GM18519 (cell line): ENCODE results near the gene ABCC1.

Experiments
- ATAC-seq: cut with Tn5 transposase; IDR thresholded peaks from one replicate; pipeline ENCODE4 v1.9.1; 2021; ENCODE audit warnings: mild to moderate bottlenecking, moderate library complexity; ENCODE audit not compliant: unreplicated experiment, low FRiP score

ABCC1 gene

GRCh38 chr16:15986261-15986660 lies 36.8 kb downstream of the ABCC1 start:
- ATAC-seq = no peak

- no peak for ATAC-seq
Observed at GRCh38 chr16:15988268-15989013, 39.0 kb downstream of the ABCC1 start.

- no peak for ATAC-seq
Observed at GRCh38 chr16:15990902-15991301, 41.5 kb downstream of the ABCC1 start.

- no peak for ATAC-seq
Observed at GRCh38 chr16:15993128-15993527, 43.7 kb downstream of the ABCC1 start.

- no peak for ATAC-seq
Observed at GRCh38 chr16:15993541-15993940, 44.1 kb downstream of the ABCC1 start.

- ATAC-seq = no peak
Observed at GRCh38 chr16:15993946-15994665, 44.7 kb downstream of the ABCC1 start.

GRCh38 chr16:15996432-15997109 lies 47.2 kb downstream of the ABCC1 start:
- ATAC-seq = no peak

GRCh38 chr16:16000685-16001084 lies 51.3 kb downstream of the ABCC1 start:
- no peak for ATAC-seq

GRCh38 chr16:16001596-16002255 lies 52.3 kb downstream of the ABCC1 start:
- no peak for ATAC-seq

GRCh38 chr16:16003719-16004313 lies 54.4 kb downstream of the ABCC1 start:
- ATAC-seq = no peak

- ATAC-seq = no peak
Observed at GRCh38 chr16:16004314-16004749, 54.9 kb downstream of the ABCC1 start.

- ATAC-seq = no peak
Observed at GRCh38 chr16:16005721-16006120, 56.3 kb downstream of the ABCC1 start.

- ATAC-seq = no peak
Observed at GRCh38 chr16:16006650-16007049, 57.2 kb downstream of the ABCC1 start.

- ATAC-seq = no peak
Observed at GRCh38 chr16:16007743-16008111, 58.3 kb downstream of the ABCC1 start.

- ATAC-seq = no peak
Observed at GRCh38 chr16:16008666-16009065, 59.2 kb downstream of the ABCC1 start.

- ATAC-seq = no peak
Observed at GRCh38 chr16:16009401-16009800, 60.0 kb downstream of the ABCC1 start.

- no peak for ATAC-seq
Observed at GRCh38 chr16:16010194-16010593, 60.8 kb downstream of the ABCC1 start.

GRCh38 chr16:16012144-16012543 lies 62.7 kb downstream of the ABCC1 start:
- ATAC-seq = no peak

- no peak for ATAC-seq
Observed at GRCh38 chr16:16013812-16014211, 64.4 kb downstream of the ABCC1 start.
